ACC112 (cell line): ENCODE data around the gene SLC35B2.

Source experiments
- H2AFZ ChIP-seq: fragments of 200-600 bp; sonication (generic); one replicate; pipeline ENCODE4 v1.6.0; 2017; ENCODE audit warnings: antibody characterized with exemption, low read length; ENCODE audit not compliant: unreplicated experiment
- H3K27ac ChIP-seq: fragments of 200-600 bp; sonication (generic); 2 replicates; pipeline ENCODE4 v1.5.1; 2014; ENCODE audit warnings: low read depth, mild to moderate bottlenecking, antibody characterized with exemption, low read length, moderate library complexity
- H3K27me3 ChIP-seq: fragments of 200-600 bp; sonication (generic); 2 replicates; pipeline ENCODE4 v1.6.1; 2014; ENCODE audit warnings: mild to moderate bottlenecking, antibody characterized with exemption, low read length, moderate library complexity, mixed read lengths; ENCODE audit not compliant: insufficient read depth
- H3K36me3 ChIP-seq: fragments of 200-600 bp; sonication (generic); 2 replicates; pipeline ENCODE4 v1.6.1; 2016; ENCODE audit warnings: mild to moderate bottlenecking, antibody characterized with exemption, low read length, moderate library complexity, mixed read lengths; ENCODE audit not compliant: insufficient read depth
- H3K4me1 ChIP-seq: fragments of 200-600 bp; sonication (generic); one replicate; pipeline ENCODE4 v1.6.1; 2016; ENCODE audit warnings: low read length, mixed read lengths; ENCODE audit not compliant: insufficient read depth, unreplicated experiment, control insufficient read depth
- H3K4me3 ChIP-seq: fragments of 200-600 bp; sonication (generic); 2 replicates; pipeline ENCODE4 v1.5.1; 2014; ENCODE audit warnings: mild to moderate bottlenecking, low read depth, low read length
- H3K79me2 ChIP-seq: fragments of 200-600 bp; sonication (generic); one replicate; pipeline ENCODE4 v1.6.0; 2016; ENCODE audit warnings: low read length; ENCODE audit not compliant: control insufficient read depth, unreplicated experiment, insufficient read depth

The SLC35B2 gene

GRCh38 chr6:44225579-44226325 lies 31.6 kb downstream of the SLC35B2 start:
- H3K27ac ChIP-seq = no peak overlapping the region
- no peak overlapping the region for H2AFZ ChIP-seq
- no peaks in the 10 kb centered on the region for H3K27me3 ChIP-seq
- no peak overlapping the region for H3K4me3 ChIP-seq
- peaks cover 25% of the 10 kb centered on the region for H3K4me1 ChIP-seq
- peaks cover 22% of the 10 kb centered on the region for H3K79me2 ChIP-seq
- H3K36me3 ChIP-seq = no peaks in the 10 kb centered on the region

DNA sequence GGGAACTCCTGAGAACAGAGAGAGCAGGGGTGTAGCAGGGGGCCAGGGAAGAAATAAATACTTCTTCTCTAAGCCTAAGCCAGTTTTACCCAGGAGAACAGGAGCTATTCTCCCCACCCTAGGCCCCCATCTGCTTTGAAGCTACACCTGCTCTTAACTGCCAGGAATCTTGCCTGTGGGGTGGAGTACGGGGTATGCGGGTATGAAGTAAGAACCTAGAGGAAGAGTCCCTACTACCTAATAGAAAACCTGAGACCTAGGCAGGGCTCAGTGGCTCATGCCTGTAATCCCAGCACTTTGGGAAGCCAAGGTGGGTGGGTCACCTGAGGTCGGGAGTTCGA lies 32.4 kb downstream of the SLC35B2 start:
- H3K27me3 ChIP-seq = no peaks in the 10 kb centered on the region
- peak overlapping the region; percentile 76; the same call in 1 of the 2 replicates for H3K4me3 ChIP-seq
- no peak overlapping the region for H3K27ac ChIP-seq
- H3K36me3 ChIP-seq = no peaks in the 10 kb centered on the region
- peaks cover 22% of the 10 kb centered on the region for H3K79me2 ChIP-seq
- H2AFZ ChIP-seq = no peak overlapping the region
- peaks cover 25% of the 10 kb centered on the region for H3K4me1 ChIP-seq

DNA sequence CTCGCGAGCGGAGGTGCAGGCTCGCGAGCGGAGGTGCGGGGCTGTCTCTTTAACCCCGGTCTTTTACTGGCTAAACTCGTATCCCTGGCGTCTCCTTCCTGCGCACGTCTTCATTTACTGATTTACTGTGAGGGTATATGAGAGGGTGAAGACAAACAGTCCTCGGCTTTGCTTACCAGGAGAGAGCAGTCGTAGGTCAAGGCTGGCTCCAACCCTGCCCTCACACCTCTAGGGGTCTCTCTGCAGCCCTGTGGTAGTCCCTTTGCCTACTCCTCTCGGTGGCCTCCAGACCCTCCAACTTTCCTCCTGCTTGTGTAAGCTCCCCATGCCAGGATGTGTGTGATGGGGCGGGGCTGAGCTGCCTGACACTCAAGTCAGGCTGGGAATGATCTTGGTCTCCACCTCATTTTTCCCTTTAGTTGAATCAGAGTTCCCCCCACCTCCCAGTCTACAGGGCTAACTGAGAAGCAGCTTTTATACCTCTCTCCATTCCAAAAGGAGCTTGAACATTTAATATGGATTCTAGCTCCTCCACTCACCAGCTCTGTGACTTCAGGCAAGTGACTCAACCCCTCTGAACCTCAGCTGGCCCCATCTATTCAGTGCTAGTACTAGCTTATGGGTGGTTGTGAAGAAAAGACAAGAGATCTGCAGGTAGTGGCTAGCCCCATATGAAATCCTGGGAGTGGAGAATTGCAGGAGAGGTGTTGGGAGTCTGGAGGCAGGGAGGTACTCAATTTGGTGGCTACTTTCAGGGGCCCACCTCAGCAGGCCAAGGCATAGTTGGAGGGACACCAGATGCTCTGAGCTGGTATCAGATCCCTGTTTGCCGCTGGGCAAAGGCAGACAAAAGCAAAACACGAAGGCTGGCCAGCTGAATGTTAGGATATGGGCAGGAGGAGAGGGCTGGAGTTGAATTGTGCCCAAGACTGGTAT lies 33.0 kb downstream of the SLC35B2 start:
- peak overlapping the region; percentile 73 for H2AFZ ChIP-seq
- peaks cover 25% of the 10 kb centered on the region for H3K4me1 ChIP-seq
- peak overlapping the region; percentile 76 for H3K4me3 ChIP-seq
- no peak overlapping the region for H3K27ac ChIP-seq
- no peaks in the 10 kb centered on the region for H3K27me3 ChIP-seq
- peaks cover 22% of the 10 kb centered on the region for H3K79me2 ChIP-seq
- no peaks in the 10 kb centered on the region for H3K36me3 ChIP-seq

DNA sequence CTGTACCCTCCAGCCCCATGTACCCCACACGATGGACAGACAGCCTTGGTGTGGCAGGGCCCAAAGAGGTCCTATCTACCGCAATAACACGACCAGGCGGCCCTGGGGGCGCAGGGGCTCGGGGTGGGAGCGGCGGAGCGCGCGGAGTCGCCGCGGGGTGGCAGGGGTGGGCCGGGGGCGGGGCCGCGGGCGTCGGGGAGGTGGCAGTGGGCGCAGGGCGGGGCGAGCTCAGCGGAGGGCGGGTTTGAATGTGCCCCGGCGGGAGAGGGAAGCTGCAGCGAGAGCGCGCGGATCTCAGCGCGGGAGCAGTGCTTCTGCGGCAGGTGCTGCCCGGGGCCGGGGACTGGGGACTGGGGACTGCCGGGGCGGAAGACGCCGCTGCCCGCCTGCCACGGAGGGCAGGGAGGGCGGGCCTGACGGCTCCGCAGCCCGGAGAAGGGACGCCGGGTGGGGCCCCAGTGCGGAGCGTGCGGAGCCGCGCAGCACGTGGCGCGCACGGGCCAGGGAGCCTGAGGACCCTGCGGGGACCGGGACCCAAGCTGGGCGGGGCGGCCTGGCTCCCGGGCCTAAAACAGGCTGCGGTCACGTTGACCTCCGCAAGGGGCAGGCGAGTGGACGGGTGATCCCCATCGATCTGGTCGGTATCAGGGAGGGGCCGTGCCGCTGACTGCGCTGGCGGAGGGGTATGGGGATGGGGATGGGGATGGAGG lies 33.9 kb downstream of the SLC35B2 start, which contains the start of gene SLC29A1:
TSS of gene SLC29A1 (plus strand) at position 277 of the 710 bp plus-strand sequence. CDS start 3,719 bp downstream, outside the sequence.
- Histone ChIP-seq H3K4me3 (peak within 1 kb of the TSS; percentile 76), H3K27ac (no peak within 1 kb of the TSS), H2AFZ (peak within 1 kb of the TSS; percentile 73), H3K79me2 (peaks cover 22% of the 10 kb centered on the region), H3K27me3 (no peaks in the 10 kb centered on the region), H3K36me3 (no peaks in the 10 kb centered on the region), H3K4me1 (peaks cover 27% of the 10 kb centered on the region)

- H3K27ac ChIP-seq = no peak overlapping the region
- peaks cover 22% of the 10 kb centered on the region for H3K79me2 ChIP-seq
- peak overlapping the region; percentile 76 for H3K4me3 ChIP-seq
- H3K4me1 ChIP-seq = peaks cover 34% of the 10 kb centered on the region
- H3K27me3 ChIP-seq = no peaks in the 10 kb centered on the region
- H2AFZ ChIP-seq = peak overlapping the region; percentile 48
- no peaks in the 10 kb centered on the region for H3K36me3 ChIP-seq
Observed at GRCh38 chr6:44222486-44223318, 34.6 kb downstream of the SLC35B2 start.

DNA sequence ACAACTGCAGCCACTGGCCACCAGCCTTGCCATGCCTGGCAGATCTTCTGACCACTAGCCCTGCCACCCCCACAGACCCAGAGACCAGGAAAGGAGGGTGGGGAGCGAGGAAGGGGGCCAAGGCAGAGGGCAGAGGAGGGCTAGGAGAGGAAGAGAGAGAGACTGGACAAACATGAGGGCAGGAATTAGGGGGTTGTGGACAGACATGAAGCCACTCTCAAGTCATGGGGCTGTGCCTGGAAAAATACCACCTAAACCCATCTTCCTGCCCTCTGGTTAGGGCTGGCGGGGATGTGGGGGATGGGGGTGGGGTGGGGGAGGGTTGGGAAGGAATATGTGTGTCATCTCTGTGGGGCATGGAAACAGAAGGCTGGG lies 35.4 kb downstream of the SLC35B2 start:
- no peaks in the 10 kb centered on the region for H3K27me3 ChIP-seq
- H3K79me2 ChIP-seq = peaks cover 22% of the 10 kb centered on the region
- peak overlapping the region; percentile 59; the same call in 1 of the 2 replicates for H3K27ac ChIP-seq
- no peak overlapping the region for H2AFZ ChIP-seq
- H3K36me3 ChIP-seq = no peaks in the 10 kb centered on the region
- peaks cover 42% of the 10 kb centered on the region for H3K4me1 ChIP-seq
- peak overlapping the region; percentile 60 for H3K4me3 ChIP-seq

DNA sequence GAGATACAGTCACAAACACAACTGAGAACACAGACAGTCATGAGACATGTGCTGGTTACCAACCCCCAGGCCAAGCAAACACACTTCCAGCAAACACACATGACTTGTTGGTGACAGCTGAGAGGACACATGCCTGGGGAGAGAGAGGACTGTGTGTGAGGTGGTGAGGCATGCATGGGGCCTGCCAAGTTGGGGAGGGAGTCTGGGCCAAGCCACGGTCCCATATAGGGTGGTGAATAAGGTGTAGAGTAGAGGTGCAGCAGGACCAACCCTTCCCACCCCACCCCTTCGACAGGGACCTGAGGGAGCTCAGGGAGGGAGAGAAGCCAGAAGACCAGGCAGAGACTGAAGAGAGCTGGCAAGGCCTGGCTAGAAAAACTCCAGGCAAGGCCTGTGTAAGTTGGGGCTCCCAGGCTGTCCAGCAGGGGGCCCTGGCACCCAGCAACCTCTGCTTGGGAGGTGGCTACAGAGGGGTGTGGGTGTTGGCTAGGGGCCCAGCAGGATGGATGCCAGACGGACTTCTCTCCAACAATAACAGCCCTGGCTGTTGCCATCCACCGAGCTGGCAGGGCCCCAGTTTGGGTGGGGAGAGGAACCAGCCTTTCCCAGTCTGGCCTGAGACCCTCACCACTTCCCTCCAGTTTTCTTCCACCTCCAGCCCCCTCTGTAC lies 35.9 kb downstream of the SLC35B2 start:
- no peaks in the 10 kb centered on the region for H3K27me3 ChIP-seq
- peak overlapping the region; percentile 60 for H3K4me3 ChIP-seq
- H2AFZ ChIP-seq = no peak overlapping the region
- H3K36me3 ChIP-seq = no peaks in the 10 kb centered on the region
- peaks cover 44% of the 10 kb centered on the region for H3K4me1 ChIP-seq
- peaks cover 20% of the 10 kb centered on the region for H3K79me2 ChIP-seq
- H3K27ac ChIP-seq = peak overlapping the region; percentile 60

GRCh38 chr6:44220913-44221290 lies 36.4 kb downstream of the SLC35B2 start:
- H3K4me3 ChIP-seq = no peak overlapping the region
- no peaks in the 10 kb centered on the region for H3K27me3 ChIP-seq
- H3K4me1 ChIP-seq = peaks cover 44% of the 10 kb centered on the region
- H2AFZ ChIP-seq = no peak overlapping the region
- H3K36me3 ChIP-seq = no peaks in the 10 kb centered on the region
- H3K27ac ChIP-seq = peak overlapping the region; percentile 60
- peaks cover 14% of the 10 kb centered on the region for H3K79me2 ChIP-seq

GRCh38 chr6:44219815-44220784 lies 37.2 kb downstream of the SLC35B2 start:
- H3K27ac ChIP-seq = no peak overlapping the region
- no peak overlapping the region for H2AFZ ChIP-seq

More at GRCh38 chr6:44219815-44220784, 37.2 kb downstream of the SLC35B2 start:
- peak overlapping the region; percentile 82 for H3K4me3 ChIP-seq
- H3K27me3 ChIP-seq = no peaks in the 10 kb centered on the region
- H3K4me1 ChIP-seq = peaks cover 44% of the 10 kb centered on the region
- H3K79me2 ChIP-seq = peaks cover 8% of the 10 kb centered on the region
- no peaks in the 10 kb centered on the region for H3K36me3 ChIP-seq
